A549 (cell line): ENCODE measurements around the gene ANKRD6. TPM values are rescaled to one million over a fixed set of nuclear protein-coding genes. Genes with fewer than 3 reads are reported as not detected.

Experiments
- ATAC-seq, 2 experiments: fragments of 200-7000 bp in 1 of 2; fragments of >200 bp in 1 of 2; cut with Nextera tagmentation in 1 of 2; cut with Tn5 transposase in 1 of 2; 3 replicates each; pipeline versions ENCODE4 v1.8.0 to v1.9.1; 2018 to 2020; ENCODE audit warnings: mild to moderate bottlenecking in 1 of 2, moderate library complexity in 1 of 2
- CTCF ChIA-PET: fragments of 300-600 bp; sonication (Branson Sonifier 250); formaldehyde crosslinking; extraction: SDS; loops from one replicate; lab custom pipeline; 2021; ENCODE audit warnings: antibody characterized with exemption, inconsistent platforms; lab: Yijun Ruan, JAX
- POLR2A ChIA-PET: fragments of 350-600 bp; formaldehyde crosslinking; extraction: SDS; loops from one replicate; lab custom pipeline; 2021; ENCODE audit warnings: antibody characterized with exemption, inconsistent platforms; lab: Yijun Ruan, JAX
- DNase-seq, 2 experiments: peaks; one replicate each; pipeline versions ENCODE4 v3.0.0 to v3.0.0-alpha.2; 2011 to 2016; ENCODE audit warnings: low read depth in 1 of 2, low spot score in 1 of 2
- FAIRE-seq: peaks from 2 replicates; lab custom pipeline; 2011; peaks lifted over from hg19 to GRCh38; lab: Jason Lieb, UNC
- H3K27ac ChIP-seq, 2 experiments: fragments of >200 bp; sonication (Bioruptor Twin); formaldehyde crosslinking; 3 replicates each; pipeline ENCODE4 v1.5.1; 2016 to 2017
- H3K4me1 ChIP-seq: fragments of >200 bp; sonication (Bioruptor Twin); formaldehyde crosslinking; 3 replicates; pipeline ENCODE4 v1.6.1; 2016
- H3K4me2 ChIP-seq: fragments of >200 bp; sonication (Bioruptor Twin); formaldehyde crosslinking; 3 replicates; pipeline ENCODE4 v1.6.1; 2016
- H3K4me3 ChIP-seq: fragments of >200 bp; sonication (Bioruptor Twin); formaldehyde crosslinking; 3 replicates; pipeline ENCODE4 v1.5.1; 2016
- H3K9me3 ChIP-seq: fragments of >200 bp; sonication (Bioruptor Twin); formaldehyde crosslinking; 3 replicates; pipeline ENCODE4 v1.6.1; 2016
- CHD2 ChIP-seq: fragments of 150-350 bp; IDR thresholded peaks from 2 replicates; pipeline ENCODE4 v1.6.1; 2014; ENCODE audit warnings: low read length; ENCODE audit not compliant: partially characterized antibody
- CHD4 ChIP-seq: fragments of 200-600 bp; sonication (generic); IDR thresholded peaks from 2 replicates; pipeline ENCODE4 v1.6.1; 2016; ENCODE audit warnings: antibody characterized with exemption, mild to moderate bottlenecking, borderline replicate concordance
- EHF ChIP-seq: fragments of 250-450 bp; sonication (Bioruptor Pico); IDR thresholded peaks from 2 replicates; pipeline ENCODE4 v1.5.0; 2020; ENCODE audit warnings: mild to moderate bottlenecking
- EP300 ChIP-seq, 2 experiments: fragments of >200 bp; sonication (Bioruptor Twin); formaldehyde crosslinking; IDR thresholded peaks; 2 replicates in 1 of 2; 3 replicates in 1 of 2; pipeline ENCODE4 v1.6.1; 2016 to 2017
- FOSL2 ChIP-seq, 2 experiments: fragments of 450-650 bp in 1 of 2; fragments of >200 bp in 1 of 2; sonication (Bioruptor Twin) in 1 of 2; formaldehyde crosslinking; IDR thresholded peaks; 2 replicates each; pipeline versions ENCODE4 v1.5.0 to v1.6.1; 2016 to 2020; ENCODE audit warnings: mild to moderate bottlenecking in 1 of 2, moderate library complexity in 1 of 2
- HOXA7 ChIP-seq: fragments of 250-450 bp; sonication (Bioruptor Pico); IDR thresholded peaks from 2 replicates; pipeline ENCODE4 v1.5.0; 2020; ENCODE audit warnings: mild to moderate bottlenecking, moderate library complexity
- HOXB13 ChIP-seq: fragments of 250-450 bp; sonication (Bioruptor Pico); IDR thresholded peaks from 2 replicates; pipeline ENCODE4 v1.5.0; 2020; ENCODE audit warnings: low read depth, mild to moderate bottlenecking, moderate library complexity
- HOXB5 ChIP-seq: fragments of 250-450 bp; sonication (Bioruptor Pico); IDR thresholded peaks from 2 replicates; pipeline ENCODE4 v1.5.0; 2020; ENCODE audit warnings: mild to moderate bottlenecking, moderate library complexity
- MAFK ChIP-seq: fragments of 450-650 bp; IDR thresholded peaks from 2 replicates; pipeline ENCODE4 v1.6.1; 2014; ENCODE audit not compliant: partially characterized antibody
- MYC ChIP-seq: IDR thresholded peaks from 2 replicates; pipeline ENCODE4 v1.6.1; 2012; ENCODE audit warnings: mild to moderate bottlenecking, inconsistent platforms, low read length, improper control_type of control experiment, borderline replicate concordance
- NFE2L2 ChIP-seq: fragments of 150-350 bp; conservative IDR thresholded peaks from 2 replicates; pipeline ENCODE4 v1.6.1; 2014; ENCODE audit warnings: low read length
- POLR2A ChIP-seq: IDR thresholded peaks from 2 replicates; pipeline ENCODE4 v1.6.1; 2012; ENCODE audit warnings: mild to moderate bottlenecking, low read length
- RAD21 ChIP-seq, 2 experiments: fragments of >200 bp in 1 of 2; sonication (Bioruptor Twin) in 1 of 2; formaldehyde crosslinking in 1 of 2; IDR thresholded peaks in 1 of 2; conservative IDR thresholded peaks in 1 of 2; 2 replicates in 1 of 2; 3 replicates in 1 of 2; pipeline ENCODE4 v1.6.1; 2012 to 2018; ENCODE audit warnings: inconsistent platforms in 1 of 2
- RARB ChIP-seq: fragments of 250-450 bp; sonication (Bioruptor Pico); IDR thresholded peaks from 2 replicates; pipeline ENCODE4 v1.8.0; 2021; ENCODE audit warnings: mild to moderate bottlenecking, moderate library complexity
- RFX5 ChIP-seq: fragments of 450-650 bp; IDR thresholded peaks from 2 replicates; pipeline ENCODE4 v1.7.1; 2014; ENCODE audit warnings: antibody characterized with exemption, mild to moderate bottlenecking, moderate library complexity
- SREBF2 ChIP-seq: fragments of 450-650 bp; IDR thresholded peaks from 2 replicates; pipeline ENCODE4 v1.6.1; 2014; ENCODE audit warnings: mild to moderate bottlenecking, moderate library complexity
- TFCP2L1 ChIP-seq: fragments of 250-450 bp; sonication (Bioruptor Pico); IDR thresholded peaks from 2 replicates; pipeline ENCODE4 v1.5.0; 2021; ENCODE audit warnings: mild to moderate bottlenecking
- ZSCAN20 ChIP-seq: fragments of 250-450 bp; sonication (Bioruptor Pico); IDR thresholded peaks from 2 replicates; pipeline ENCODE4 v1.8.0; 2022; ENCODE audit warnings: mild to moderate bottlenecking, moderate library complexity
- WGBS: methylation state at CpG from one replicate; pipeline ENCODE4 v1.1.6; 2017; ENCODE audit errors: missing lambda C conversion rate; 5-methylcytosine and 5-hydroxymethylcytosine counted together
- polyA plus RNA-seq, 4 experiments: library from polyadenylated mRNA; depleted of rRNA in 3 of 4; stranded (reverse); fragments of >200 nt; fragmentation: RNase III in 1 of 4; extraction: RNeasy Plus Mini Kit Qiagen cat#74134 plus additional on column Dnase treatment in 1 of 4; gene quantifications; 2 replicates in 3 of 4; 3 replicates in 1 of 4; pipeline ENCODE4 v1.2.3, GENCODE V29; 2011 to 2017
- TF ChIP-seq, protein P1 (sequence below): fragments of 200-600 bp; sonication (generic); IDR thresholded peaks from 2 replicates; pipeline ENCODE4 v1.6.1; 2016; ENCODE audit warnings: antibody characterized with exemption, mild to moderate bottlenecking, moderate library complexity
- TF ChIP-seq, protein P2 (sequence below): fragments of 250-450 bp; sonication (Bioruptor Pico); IDR thresholded peaks from 2 replicates; pipeline ENCODE4 v1.5.0; 2020; ENCODE audit warnings: low read depth, mild to moderate bottlenecking, moderate library complexity
- TF ChIP-seq, protein P3 (sequence below): fragments of >200 bp; sonication (Bioruptor Twin); formaldehyde crosslinking; IDR thresholded peaks from 3 replicates; pipeline ENCODE4 v1.6.1; 2016
- TF ChIP-seq, protein P4 (sequence below): IDR thresholded peaks from 2 replicates; pipeline ENCODE4 v1.6.1; 2012; ENCODE audit warnings: low read depth, borderline replicate concordance

ANKRD6 gene
- polyA plus RNA-seq, 2 of the 4 experiments (the other 2 are of a cell fraction): 2.2 to 3.6 TPM

DNA sequence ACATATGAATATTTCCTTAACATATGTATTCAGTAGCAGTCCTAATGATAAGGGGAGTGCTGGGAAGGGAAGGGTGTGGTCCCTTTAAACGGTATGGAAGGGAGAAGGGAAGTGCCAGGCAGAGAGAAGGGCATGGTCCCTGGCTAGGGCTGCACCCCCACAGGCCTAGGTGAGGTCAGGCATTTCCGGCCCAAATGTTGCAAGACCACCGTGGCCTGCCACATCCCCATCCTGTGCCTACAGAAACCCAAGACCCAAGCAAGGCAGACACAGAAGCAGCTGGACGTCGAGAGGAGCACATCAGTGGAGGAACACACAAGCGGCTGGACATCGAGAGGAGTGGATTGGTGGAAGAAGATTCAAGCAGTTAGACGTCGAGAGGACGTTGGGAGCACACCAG, 26.8 kb upstream of the ANKRD6 start:
- POLR2A ChIA-PET: no interaction called here
- 60% methylated on average over 10 of the region's 10 CpGs for WGBS
- FAIRE-seq: no peak

DNA sequence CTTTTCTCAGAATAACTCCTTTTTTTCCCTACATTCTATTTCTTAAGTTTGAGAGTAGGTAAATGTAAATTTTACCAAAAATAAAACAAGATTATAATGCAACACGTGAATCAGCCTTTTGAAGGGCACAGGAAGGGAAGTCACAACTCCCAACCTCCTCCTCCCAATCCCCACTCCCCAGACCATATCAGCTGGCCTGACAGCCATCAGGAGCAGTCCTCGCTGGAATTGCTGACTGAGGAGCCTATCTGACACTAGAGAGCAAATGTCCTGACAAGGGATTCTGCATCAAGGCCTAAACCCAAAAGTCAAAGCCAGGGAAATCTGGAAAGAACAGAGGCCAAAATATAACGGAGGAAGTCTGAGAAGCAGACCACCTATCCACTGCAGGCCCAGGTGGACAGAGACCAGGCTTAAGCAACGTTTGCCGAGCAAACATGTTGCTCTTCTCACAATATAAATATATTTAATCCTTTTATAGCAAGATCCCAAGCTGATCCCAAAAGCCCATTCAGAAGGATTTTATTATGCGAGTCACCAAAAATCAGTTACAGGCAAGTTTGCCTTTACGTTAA, 23.4 kb upstream of the ANKRD6 start:
- ChIA-PET CTCF (no interaction called here), POLR2A (no interaction called here)
- ATAC-seq (no peak), FAIRE-seq (no peak), DNase-seq (no peak)
- 78% methylated on average over 7 of the region's 7 CpGs for WGBS
- no peak overlapping the region for H3K4me2 ChIP-seq
- TF ChIP-seq TFCP2L1 (CRISPR knock-in tag): no peak
- TF ChIP-seq, protein P1, sequence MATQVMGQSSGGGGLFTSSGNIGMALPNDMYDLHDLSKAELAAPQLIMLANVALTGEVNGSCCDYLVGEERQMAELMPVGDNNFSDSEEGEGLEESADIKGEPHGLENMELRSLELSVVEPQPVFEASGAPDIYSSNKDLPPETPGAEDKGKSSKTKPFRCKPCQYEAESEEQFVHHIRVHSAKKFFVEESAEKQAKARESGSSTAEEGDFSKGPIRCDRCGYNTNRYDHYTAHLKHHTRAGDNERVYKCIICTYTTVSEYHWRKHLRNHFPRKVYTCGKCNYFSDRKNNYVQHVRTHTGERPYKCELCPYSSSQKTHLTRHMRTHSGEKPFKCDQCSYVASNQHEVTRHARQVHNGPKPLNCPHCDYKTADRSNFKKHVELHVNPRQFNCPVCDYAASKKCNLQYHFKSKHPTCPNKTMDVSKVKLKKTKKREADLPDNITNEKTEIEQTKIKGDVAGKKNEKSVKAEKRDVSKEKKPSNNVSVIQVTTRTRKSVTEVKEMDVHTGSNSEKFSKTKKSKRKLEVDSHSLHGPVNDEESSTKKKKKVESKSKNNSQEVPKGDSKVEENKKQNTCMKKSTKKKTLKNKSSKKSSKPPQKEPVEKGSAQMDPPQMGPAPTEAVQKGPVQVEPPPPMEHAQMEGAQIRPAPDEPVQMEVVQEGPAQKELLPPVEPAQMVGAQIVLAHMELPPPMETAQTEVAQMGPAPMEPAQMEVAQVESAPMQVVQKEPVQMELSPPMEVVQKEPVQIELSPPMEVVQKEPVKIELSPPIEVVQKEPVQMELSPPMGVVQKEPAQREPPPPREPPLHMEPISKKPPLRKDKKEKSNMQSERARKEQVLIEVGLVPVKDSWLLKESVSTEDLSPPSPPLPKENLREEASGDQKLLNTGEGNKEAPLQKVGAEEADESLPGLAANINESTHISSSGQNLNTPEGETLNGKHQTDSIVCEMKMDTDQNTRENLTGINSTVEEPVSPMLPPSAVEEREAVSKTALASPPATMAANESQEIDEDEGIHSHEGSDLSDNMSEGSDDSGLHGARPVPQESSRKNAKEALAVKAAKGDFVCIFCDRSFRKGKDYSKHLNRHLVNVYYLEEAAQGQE: no peak
- TF ChIP-seq POLR2A: no peak
- TF ChIP-seq, protein P2, sequence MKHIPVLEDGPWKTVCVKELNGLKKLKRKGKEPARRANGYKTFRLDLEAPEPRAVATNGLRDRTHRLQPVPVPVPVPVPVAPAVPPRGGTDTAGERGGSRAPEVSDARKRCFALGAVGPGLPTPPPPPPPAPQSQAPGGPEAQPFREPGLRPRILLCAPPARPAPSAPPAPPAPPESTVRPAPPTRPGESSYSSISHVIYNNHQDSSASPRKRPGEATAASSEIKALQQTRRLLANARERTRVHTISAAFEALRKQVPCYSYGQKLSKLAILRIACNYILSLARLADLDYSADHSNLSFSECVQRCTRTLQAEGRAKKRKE (CRISPR knock-in tag): no peak
- no peak for TF ChIP-seq FOSL2 (IDR thresholded peaks at IDR 0.05)
- TF ChIP-seq FOSL2 (CRISPR knock-in tag; IDR thresholded peaks at IDR 0.05): no peak
- TF ChIP-seq, all 56 proteins: peak for 0
- Histone ChIP-seq H3K4me3 (no peak overlapping the region), H3K27ac (no peak overlapping the region), H3K9me3 (no peaks in the 10 kb centered on the region; the same call in 2 of the 3 replicates), H3K4me1 (0 out of 3 replicates have a peak, but pooled peaks cover 3% of the 10 kb centered on the region)

More for the DNA sequence above, 26.8 kb upstream of the ANKRD6 start:
- H3K4me3 ChIP-seq: no peak overlapping the region
- no peaks in the 10 kb centered on the region for H3K9me3 ChIP-seq
- no peak overlapping the region for H3K4me2 ChIP-seq
- ATAC-seq: no peak
- CTCF ChIA-PET: no interaction called here
- no peak for DNase-seq
- TF ChIP-seq CHD4 (no peak), HOXB13 (CRISPR knock-in tag) (no peak)
- no peaks in the 10 kb centered on the region for H3K4me1 ChIP-seq
- H3K27ac ChIP-seq: no peak overlapping the region

DNA sequence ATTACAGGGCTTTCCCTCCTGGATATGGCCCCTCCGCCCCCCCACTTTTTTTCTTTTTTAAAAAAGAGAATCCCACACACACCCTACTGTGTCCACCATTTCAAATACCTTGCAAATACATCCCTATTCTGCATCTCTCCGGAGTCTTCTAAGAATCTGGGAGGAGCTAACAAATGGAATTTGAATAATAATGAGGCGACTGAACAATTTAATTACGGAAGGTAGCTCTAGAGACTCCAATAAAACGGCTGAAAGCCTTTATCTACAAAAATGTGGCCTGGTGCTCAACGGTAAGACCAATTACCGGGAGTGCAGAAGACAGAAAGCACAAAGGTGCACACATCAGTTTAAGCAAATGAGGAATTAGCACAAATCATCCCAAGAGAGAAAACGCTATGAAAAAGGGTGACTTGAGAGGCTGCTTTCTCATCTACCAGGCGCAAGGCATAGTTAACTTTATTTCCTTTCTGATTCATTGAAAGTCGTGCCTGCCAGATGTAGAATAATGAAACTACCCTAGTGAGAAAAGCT, 22.7 kb upstream of the ANKRD6 start:
- no peak overlapping the region for H3K27ac ChIP-seq
- no peak overlapping the region for H3K4me2 ChIP-seq
- no peak overlapping the region for H3K4me3 ChIP-seq
- no peak for ATAC-seq
- no peak for DNase-seq
- no peaks in the 10 kb centered on the region; the same call in 2 of the 3 replicates for H3K9me3 ChIP-seq
- ChIA-PET CTCF (no interaction called here), POLR2A (no interaction called here)
- TF ChIP-seq EHF: no peak
- TF ChIP-seq RFX5: no peak
- FAIRE-seq: no peak
- WGBS: 81% methylated on average over 10 of the region's 10 CpGs
- H3K4me1 ChIP-seq: 0 out of 3 replicates have a peak, but pooled peaks cover 3% of the 10 kb centered on the region

DNA sequence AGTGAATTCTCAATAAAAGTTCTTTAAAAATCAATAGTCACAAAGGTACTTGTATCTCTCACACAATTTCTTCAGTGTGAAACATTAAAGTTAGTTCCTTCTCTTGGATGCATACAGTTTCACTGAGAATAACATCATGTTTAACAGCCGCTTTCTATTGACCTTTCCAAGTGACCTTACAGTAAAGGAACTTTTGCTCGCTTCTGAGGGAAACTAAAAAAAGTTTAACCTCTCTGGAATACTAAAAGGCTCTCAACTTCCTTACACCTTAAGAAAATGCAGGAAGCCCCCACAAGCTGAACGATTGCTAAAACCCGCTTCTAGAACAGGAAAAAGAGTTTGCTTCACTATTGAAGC, 22.2 kb upstream of the ANKRD6 start:
- CTCF ChIA-PET: no interaction called here
- TF ChIP-seq EP300 (IDR thresholded peaks at IDR 0.05) (no peak), HOXB5 (CRISPR knock-in tag) (no peak), CHD2 (no peak), RARB (CRISPR knock-in tag) (no peak), MAFK (no peak), SREBF2 (no peak), ZSCAN20 (CRISPR knock-in tag) (no peak), RAD21 (conservative IDR thresholded peaks at IDR 0.05 in 1 of 2, IDR thresholded peaks at IDR 0.05 in 1 of 2) (no peak), NFE2L2 (no peak), FOSL2 (IDR thresholded peaks at IDR 0.05) (no peak), FOSL2 (CRISPR knock-in tag; IDR thresholded peaks at IDR 0.05) (no peak), HOXA7 (no peak), MYC (no peak)
- TF ChIP-seq, protein P3, sequence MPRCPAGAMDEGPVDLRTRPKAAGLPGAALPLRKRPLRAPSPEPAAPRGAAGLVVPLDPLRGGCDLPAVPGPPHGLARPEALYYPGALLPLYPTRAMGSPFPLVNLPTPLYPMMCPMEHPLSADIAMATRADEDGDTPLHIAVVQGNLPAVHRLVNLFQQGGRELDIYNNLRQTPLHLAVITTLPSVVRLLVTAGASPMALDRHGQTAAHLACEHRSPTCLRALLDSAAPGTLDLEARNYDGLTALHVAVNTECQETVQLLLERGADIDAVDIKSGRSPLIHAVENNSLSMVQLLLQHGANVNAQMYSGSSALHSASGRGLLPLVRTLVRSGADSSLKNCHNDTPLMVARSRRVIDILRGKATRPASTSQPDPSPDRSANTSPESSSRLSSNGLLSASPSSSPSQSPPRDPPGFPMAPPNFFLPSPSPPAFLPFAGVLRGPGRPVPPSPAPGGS: no peak
- TF ChIP-seq, protein P4, sequence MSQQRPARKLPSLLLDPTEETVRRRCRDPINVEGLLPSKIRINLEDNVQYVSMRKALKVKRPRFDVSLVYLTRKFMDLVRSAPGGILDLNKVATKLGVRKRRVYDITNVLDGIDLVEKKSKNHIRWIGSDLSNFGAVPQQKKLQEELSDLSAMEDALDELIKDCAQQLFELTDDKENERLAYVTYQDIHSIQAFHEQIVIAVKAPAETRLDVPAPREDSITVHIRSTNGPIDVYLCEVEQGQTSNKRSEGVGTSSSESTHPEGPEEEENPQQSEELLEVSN: no peak
- TF ChIP-seq, all 56 proteins: peak for 0
- Histone ChIP-seq H3K9me3 (no peaks in the 10 kb centered on the region; the same call in 2 of the 3 replicates), H3K27ac (no peak overlapping the region), H3K4me1 (0 out of 3 replicates have a peak, but pooled peaks cover 3% of the 10 kb centered on the region), H3K4me2 (peak overlapping the region; percentile 99), H3K4me3 (peak overlapping the region; percentile 95)
- POLR2A ChIA-PET: no interaction called here
- no peak for FAIRE-seq
- 83% methylated on average over 4 of the region's 4 CpGs for WGBS
- no peak for DNase-seq
- ATAC-seq: no peak
